Naive B cell (primary cell): ENCODE data around the gene FERMT3. TPM values are rescaled to one million over a fixed set of nuclear protein-coding genes. Genes with fewer than 3 reads are reported as not detected.

Experiments used
- ATAC-seq, 2 donors: fragments of 150-1000 bp; cut with Tn5 transposase; 2 replicates each; pipeline ENCODE4 v1.10.0; 2021; ENCODE audit warnings: low read depth in 2 of 2, mild to moderate bottlenecking in 2 of 2, moderate library complexity in 2 of 2
- DNase-seq: peaks from one replicate; pipeline ENCODE4 v3.0.0; 2022
- H3K27ac Mint-ChIP-seq, 6 donors: one replicate each; pipeline ENCODE4 v1.8.0; 2020 to 2022; ENCODE audit warnings: mild to moderate bottlenecking in 6 of 6, mixed read lengths in 6 of 6, moderate library complexity in 5 of 6, inconsistent platforms in 2 of 6
- H3K27me3 Mint-ChIP-seq, 3 donors: one replicate each; pipeline ENCODE4 v1.8.0; 2021 to 2022; ENCODE audit warnings: mixed read lengths in 3 of 3, mild to moderate bottlenecking in 1 of 3
- H3K36me3 Mint-ChIP-seq, 2 donors: one replicate each; pipeline ENCODE4 v1.8.0; 2020 to 2022; ENCODE audit warnings: mixed read lengths in 2 of 2, inconsistent platforms in 1 of 2, mild to moderate bottlenecking in 1 of 2
- H3K4me1 Mint-ChIP-seq, 3 donors: one replicate each; pipeline ENCODE4 v1.8.0; 2020 to 2022; ENCODE audit warnings: mixed read lengths in 3 of 3, inconsistent platforms in 1 of 3, mild to moderate bottlenecking in 1 of 3, moderate library complexity in 1 of 3
- H3K4me3 Mint-ChIP-seq, 8 donors: one replicate each; pipeline ENCODE4 v1.8.0; 2020 to 2022; ENCODE audit warnings: mild to moderate bottlenecking in 8 of 8, mixed read lengths in 8 of 8, moderate library complexity in 8 of 8, inconsistent platforms in 2 of 8
- H3K9me3 Mint-ChIP-seq, 7 donors: one replicate each; pipeline ENCODE4 v1.8.0; 2020 to 2022; ENCODE audit warnings: mixed read lengths in 7 of 7, mild to moderate bottlenecking in 5 of 7, inconsistent platforms in 2 of 7, moderate library complexity in 1 of 7
- polyA plus RNA-seq, 6 donors: library from polyadenylated mRNA; unstranded; fragments of 300-500 nt; fragmentation: Illumina TruSeq; gene quantifications; one replicate each; pipeline ENCODE4 v1.2.3, GENCODE V29; 2021; ENCODE audit warnings: low read depth in 6 of 6

FERMT3 gene
- polyA plus RNA-seq, 6 donors from 2014 or later, result 98.6 to 148 (median 118) TPM

DNA sequence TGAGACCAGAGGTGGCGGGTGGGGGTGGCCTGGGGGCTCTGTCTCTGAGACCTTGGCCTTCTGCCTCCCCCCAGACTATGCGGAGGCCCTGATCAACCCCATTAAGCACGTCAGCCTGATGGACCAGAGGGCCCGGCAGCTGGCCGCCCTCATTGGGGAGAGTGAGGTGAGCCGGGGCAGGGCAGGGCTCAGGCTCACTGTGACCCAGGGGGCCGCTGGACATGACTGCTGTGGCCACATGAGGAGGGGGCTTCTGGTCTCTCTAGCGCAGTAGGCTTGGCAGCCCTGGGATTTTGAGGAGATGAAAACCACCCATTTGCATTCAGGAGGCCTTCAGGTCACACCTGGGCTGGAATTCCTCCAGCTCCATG lies 57.4 kb downstream of the FERMT3 start:
- peaks cover 13 to 19% (median 13%) of the 10 kb centered on the region in 3 donors for H3K4me1 Mint-ChIP-seq
- no peaks in the 10 kb centered on the region for H3K27me3 Mint-ChIP-seq
- ATAC-seq, result no peak
- DNase-seq, result no peak
- no peaks in the 10 kb centered on the region for H3K9me3 Mint-ChIP-seq
- H3K27ac Mint-ChIP-seq, result no peak overlapping the region
- no peak overlapping the region for H3K4me3 Mint-ChIP-seq
- peaks cover 0 to 7% of the 10 kb centered on the region in 2 donors for H3K36me3 Mint-ChIP-seq

DNA sequence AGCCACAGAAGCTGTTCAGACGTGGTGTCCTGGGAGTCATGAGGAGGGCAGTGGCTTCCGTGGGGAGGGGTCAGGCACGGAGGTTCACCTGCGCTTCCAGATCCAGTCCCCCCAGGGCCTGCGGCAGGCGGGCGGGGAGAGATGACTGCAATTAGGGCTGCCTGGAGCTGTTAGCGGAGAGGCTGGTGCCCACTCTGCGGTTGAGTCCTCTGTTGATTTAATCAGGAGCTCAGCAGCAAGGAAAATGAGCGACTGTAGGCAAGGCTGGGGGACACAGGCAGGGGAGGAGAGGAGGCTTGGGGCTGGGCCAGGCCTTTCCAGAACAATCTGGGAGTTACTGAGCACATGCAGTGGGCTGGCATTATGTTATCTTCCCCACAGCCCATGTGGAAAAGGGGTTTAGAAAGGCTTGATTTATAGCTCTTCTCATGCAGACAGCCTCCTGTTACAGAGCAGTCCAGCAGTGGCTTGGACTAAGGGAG lies 57.9 kb downstream of the FERMT3 start:
- Mint-ChIP-seq H3K27ac (peak overlapping the region in 1 of 6 donors; percentile 59), H3K36me3 (peaks cover 0 to 5% of the 10 kb centered on the region in 2 donors), H3K9me3 (no peaks in the 10 kb centered on the region), H3K27me3 (no peaks in the 10 kb centered on the region), H3K4me1 (peaks cover 15 to 23% (median 17%) of the 10 kb centered on the region in 3 donors), H3K4me3 (no peak overlapping the region)
- no peak for DNase-seq
- no peak for ATAC-seq

DNA sequence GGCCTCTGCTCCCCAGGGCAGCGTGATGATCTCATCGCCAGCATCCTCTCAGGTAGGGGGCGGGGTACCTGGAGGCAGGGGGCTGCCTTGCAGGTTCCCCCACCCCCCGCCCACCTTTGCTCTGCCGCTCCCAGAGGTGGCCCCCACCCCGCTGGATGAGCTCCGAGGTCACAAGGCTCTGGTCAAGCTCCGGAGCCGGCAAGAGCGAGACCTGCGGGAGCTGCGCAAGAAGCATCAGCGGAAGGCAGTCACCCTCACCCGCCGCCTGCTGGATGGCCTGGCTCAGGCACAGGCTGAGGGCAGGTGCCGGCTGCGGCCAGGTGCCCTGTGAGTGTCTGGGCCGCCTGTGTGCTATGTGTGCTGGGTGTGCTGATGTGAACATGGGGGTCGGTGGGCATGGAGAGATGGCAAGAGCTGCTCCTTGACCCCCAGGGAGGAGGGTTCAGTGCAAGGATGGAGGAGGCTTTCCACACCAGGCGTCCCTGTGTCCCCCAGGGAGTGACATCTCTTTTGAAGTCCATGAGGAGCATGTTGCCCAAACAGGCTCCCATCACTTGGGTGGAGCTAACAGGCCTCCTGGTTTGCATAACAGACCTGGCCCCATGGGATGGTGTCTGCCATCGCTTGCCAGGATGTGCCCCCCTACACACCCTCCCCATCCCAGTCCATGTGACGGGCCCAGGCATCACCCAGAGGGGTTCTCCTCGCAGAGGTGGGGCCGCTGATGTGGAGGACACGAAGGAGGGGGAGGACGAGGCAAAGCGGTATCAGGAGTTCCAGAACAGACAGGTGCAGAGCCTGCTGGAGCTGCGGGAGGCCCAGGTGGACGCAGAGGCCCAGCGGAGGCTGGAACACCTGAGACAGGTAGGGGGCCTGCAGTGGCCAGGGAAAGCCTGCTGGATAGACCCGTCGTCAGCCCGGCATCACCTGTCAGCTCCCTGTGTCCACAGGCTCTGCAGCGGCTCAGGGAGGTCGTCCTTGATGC lies 58.9 kb downstream of the FERMT3 start:
- H3K4me1 Mint-ChIP-seq, result peaks cover 19 to 28% (median 22%) of the 10 kb centered on the region in 3 donors
- peak overlapping the region in 1 of 6 donors; percentile 36 for H3K27ac Mint-ChIP-seq
- no peaks in the 10 kb centered on the region for H3K27me3 Mint-ChIP-seq
- no peak for DNase-seq
- H3K9me3 Mint-ChIP-seq, result no peaks in the 10 kb centered on the region
- no peak for ATAC-seq
- peak overlapping the region in 1 of 8 donors; percentile 68 for H3K4me3 Mint-ChIP-seq
- H3K36me3 Mint-ChIP-seq, result no peaks in the 10 kb centered on the region

DNA sequence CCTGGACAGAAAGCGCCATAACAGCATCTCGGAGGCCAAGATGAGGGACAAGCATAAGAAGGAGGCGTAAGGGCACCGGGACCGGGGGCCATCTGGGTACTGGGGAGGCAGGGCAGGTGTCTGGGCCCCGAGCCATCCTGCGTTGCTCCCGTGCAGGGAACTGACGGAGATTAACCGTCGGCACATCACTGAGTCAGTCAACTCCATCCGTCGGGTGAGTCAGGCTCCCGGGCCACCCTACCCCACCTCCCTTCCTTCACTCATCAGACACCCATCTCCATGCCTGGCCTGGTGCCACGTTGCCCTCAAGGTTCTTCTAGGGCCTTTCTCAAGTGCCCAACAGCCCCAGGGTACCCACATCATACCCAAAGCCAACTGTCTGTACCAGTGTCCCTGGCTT lies 59.8 kb downstream of the FERMT3 start:
- Mint-ChIP-seq H3K9me3 (no peaks in the 10 kb centered on the region), H3K4me1 (peaks cover 19 to 29% (median 22%) of the 10 kb centered on the region in 3 donors), H3K27ac (peak overlapping the region in 1 of 6 donors; percentile 22), H3K36me3 (no peaks in the 10 kb centered on the region), H3K27me3 (no peaks in the 10 kb centered on the region), H3K4me3 (peak overlapping the region in 1 of 8 donors; percentile 68)
- ATAC-seq (no peak), DNase-seq (no peak)

DNA sequence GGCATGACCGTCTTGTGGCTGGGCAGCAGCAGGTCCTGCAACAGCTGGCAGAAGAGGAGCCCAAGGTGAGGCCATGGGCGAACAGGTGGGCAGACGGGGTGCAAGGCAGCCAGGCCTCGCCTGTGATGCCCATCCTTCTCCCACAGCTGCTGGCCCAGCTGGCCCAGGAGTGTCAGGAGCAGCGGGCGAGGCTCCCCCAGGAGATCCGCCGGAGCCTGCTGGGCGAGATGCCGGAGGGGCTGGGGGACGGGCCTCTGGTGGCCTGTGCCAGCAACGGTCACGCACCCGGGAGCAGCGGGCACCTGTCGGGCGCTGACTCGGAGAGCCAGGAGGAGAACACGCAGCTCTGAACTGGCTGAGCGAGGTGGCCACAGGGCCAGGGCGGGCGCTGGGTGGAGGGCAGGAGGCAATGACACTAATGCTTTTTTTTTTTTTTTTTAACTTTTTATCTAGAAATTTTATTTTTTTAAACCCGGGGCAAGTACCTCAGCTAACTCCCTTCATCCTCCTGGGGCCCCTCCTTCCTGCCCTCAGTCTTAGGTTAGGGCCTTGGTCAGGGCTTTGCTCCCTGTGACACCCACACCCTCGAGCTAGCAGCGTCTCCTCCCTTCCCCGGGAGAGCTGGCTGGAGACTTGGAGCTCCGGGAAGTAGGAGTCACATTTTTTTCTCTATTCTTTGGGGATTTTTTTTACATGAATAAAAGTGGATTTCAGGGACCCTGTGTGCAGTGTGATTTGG lies 60.9 kb downstream of the FERMT3 start:
- peaks cover 22 to 36% (median 24%) of the 10 kb centered on the region in 3 donors for H3K4me1 Mint-ChIP-seq

GRCh38 chr11:64268025-64268892 lies 61.7 kb downstream of the FERMT3 start:
- Mint-ChIP-seq H3K9me3 (no peaks in the 10 kb centered on the region), H3K27me3 (no peaks in the 10 kb centered on the region), H3K36me3 (no peaks in the 10 kb centered on the region), H3K4me3 (peak overlapping the region; percentile 94 to 98 (median 98)), H3K27ac (peak overlapping the region; percentile 57 to 99 (median 96)), H3K4me1 (peaks cover 18 to 36% (median 24%) of the 10 kb centered on the region in 3 donors)
- DNase-seq (no peak), ATAC-seq (no peak)

More for the DNA sequence above, 60.9 kb downstream of the FERMT3 start:
- no peaks in the 10 kb centered on the region for H3K9me3 Mint-ChIP-seq
- peak overlapping the region in 6 of 8 donors; percentile 39 to 97 (median 66) for H3K4me3 Mint-ChIP-seq
- H3K27ac Mint-ChIP-seq, result peak overlapping the region in 1 of 6 donors; percentile 95
- no peaks in the 10 kb centered on the region for H3K27me3 Mint-ChIP-seq
- ATAC-seq (no peak), DNase-seq (no peak)
- H3K36me3 Mint-ChIP-seq, result no peaks in the 10 kb centered on the region

DNA sequence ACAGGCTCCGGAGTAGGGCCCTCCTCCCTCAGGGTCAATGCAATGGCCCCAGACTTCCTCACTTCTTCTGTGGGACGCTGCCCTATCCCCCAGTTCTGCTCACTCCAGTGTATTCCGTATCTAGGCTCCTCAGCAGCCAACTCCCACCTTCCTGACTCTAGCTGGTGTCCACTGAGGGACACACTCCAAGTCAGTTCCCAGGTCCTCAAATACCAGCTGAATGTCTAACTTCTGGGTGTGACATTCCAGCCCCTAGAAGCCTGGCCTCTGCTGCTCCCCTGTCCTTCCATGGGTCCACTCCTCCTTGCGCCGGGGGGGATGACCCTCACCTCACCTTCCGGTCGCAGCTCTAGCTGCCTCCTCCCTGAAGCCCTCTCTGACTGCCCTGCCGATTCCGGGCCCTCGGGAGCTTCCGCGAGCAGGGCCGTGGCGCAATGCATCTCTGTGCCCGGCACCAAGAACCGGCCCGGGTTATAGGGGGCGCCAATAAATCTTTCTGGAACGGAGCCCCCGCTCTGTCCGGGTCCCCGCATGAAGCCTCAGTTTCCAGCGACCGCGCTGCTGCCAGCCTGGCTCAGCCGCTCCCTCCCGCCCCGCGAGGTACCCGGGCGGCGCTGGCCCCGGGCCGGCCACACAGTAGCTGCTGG lies 62.5 kb downstream of the FERMT3 start:
- DNase-seq, result no peak
- H3K4me3 Mint-ChIP-seq, result peak overlapping the region; percentile 94 to 98 (median 98)

DNA sequence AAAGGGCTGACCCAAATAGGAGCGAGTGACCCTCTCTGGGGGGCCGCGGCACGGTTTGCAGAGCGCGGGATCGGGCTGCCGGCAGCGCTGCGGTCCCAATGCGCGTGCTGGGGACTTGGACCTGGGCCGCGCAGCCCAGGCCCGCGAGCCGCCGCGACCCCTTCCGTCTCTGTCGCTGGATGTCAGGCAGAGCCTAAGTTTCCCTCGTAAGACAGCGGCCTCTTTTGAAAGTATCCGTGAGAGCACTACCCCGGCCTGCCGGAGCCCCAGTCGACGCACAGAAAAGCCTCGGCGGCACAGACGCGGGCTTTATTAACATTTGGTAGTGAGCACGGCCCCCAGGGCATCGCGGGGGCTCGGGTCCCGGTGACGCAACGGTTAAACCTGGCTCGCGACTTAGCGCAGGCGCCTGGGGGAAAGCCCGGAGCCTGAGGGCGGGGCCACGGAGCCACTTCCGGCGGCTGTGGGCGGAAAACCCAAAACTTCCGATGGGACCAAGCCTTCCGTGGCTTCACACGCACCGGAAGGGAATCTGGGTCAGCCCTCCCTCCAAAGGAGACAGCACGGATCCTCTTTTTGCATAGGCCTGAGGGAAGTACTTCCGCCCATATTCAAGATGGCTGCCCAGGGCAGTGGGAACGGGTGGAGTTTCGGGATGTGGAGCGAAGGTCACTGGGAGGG lies 63.2 kb downstream of the FERMT3 start:
- ATAC-seq, result peak; percentile 68 to 70
- H3K9me3 Mint-ChIP-seq, result no peaks in the 10 kb centered on the region
- H3K36me3 Mint-ChIP-seq, result no peaks in the 10 kb centered on the region
- peak overlapping the region; percentile 95 to 99 (median 98) for H3K27ac Mint-ChIP-seq
- peak; percentile 97 for DNase-seq
- H3K4me1 Mint-ChIP-seq, result peaks cover 18 to 36% (median 24%) of the 10 kb centered on the region in 3 donors
- H3K4me3 Mint-ChIP-seq, result peak overlapping the region; percentile 94 to 98 (median 98)
- H3K27me3 Mint-ChIP-seq, result no peaks in the 10 kb centered on the region

More for the DNA sequence above, 62.5 kb downstream of the FERMT3 start:
- Mint-ChIP-seq H3K9me3 (no peaks in the 10 kb centered on the region), H3K27ac (peak overlapping the region in 5 of 6 donors; percentile 57 to 99 (median 96)), H3K36me3 (no peaks in the 10 kb centered on the region), H3K4me1 (peaks cover 18 to 36% (median 24%) of the 10 kb centered on the region in 3 donors), H3K27me3 (no peaks in the 10 kb centered on the region)
- ATAC-seq, result peak in 1 of 2 donors; percentile 3

Other genes with a start within 250 kb of the FERMT3 start
- 100 to 1,000 TPM; 244 to 345 (median 285) TPM for gene COX8A, start 232.1 kb upstream of the FERMT3 start, polyA plus RNA-seq
- gene OTUB1, start 220.3 kb upstream of the FERMT3 start, polyA plus RNA-seq, result 100 to 1,000 TPM; 101 to 151 (median 113) TPM
- gene FLRT1, start 170.8 kb upstream of the FERMT3 start, polyA plus RNA-seq, result not detected
- 1 to 10 TPM; 1.5 to 7.0 (median 3.2) TPM for gene MACROD1, start 40.6 kb upstream of the FERMT3 start, polyA plus RNA-seq
- 10 to 100 TPM; 26.3 to 92.4 (median 63.3) TPM for gene STIP1, start 20.6 kb upstream of the FERMT3 start, polyA plus RNA-seq
- 10 to 100 TPM; 60.7 to 97.6 (median 86.0) TPM for gene TRPT1, start 19.5 kb downstream of the FERMT3 start, polyA plus RNA-seq
- gene NUDT22, start 19.6 kb downstream of the FERMT3 start, polyA plus RNA-seq, result 10 to 100 TPM; 43.6 to 96.6 (median 62.6) TPM
- 10 to 100 TPM; 41.9 to 66.6 (median 50.5) TPM for gene DNAJC4, start 23.8 kb downstream of the FERMT3 start, polyA plus RNA-seq
- gene VEGFB, start 27.9 kb downstream of the FERMT3 start, polyA plus RNA-seq, result 10 to 100 TPM; 10.9 to 33.7 (median 28.1) TPM
- gene FKBP2, start 34.4 kb downstream of the FERMT3 start, polyA plus RNA-seq, result 10 to 100 TPM; 65.3 to 94.8 (median 79.8) TPM
- 10 to 100 TPM; 21.2 to 49.9 (median 40.3) TPM for gene PPP1R14B, start 40.2 kb downstream of the FERMT3 start, polyA plus RNA-seq
- under 1 TPM in 5 of 6 donors, not detected in 1; 0.12 to 0.55 (median 0.21) TPM for gene PLCB3, start 44.8 kb downstream of the FERMT3 start, polyA plus RNA-seq
- gene BAD, start 77.9 kb downstream of the FERMT3 start, polyA plus RNA-seq, result 10 to 100 TPM; 45.5 to 72.8 (median 52.8) TPM
- 10 to 100 TPM; 17.3 to 35.5 (median 21.0) TPM for gene GPR137, start 79.1 kb downstream of the FERMT3 start, polyA plus RNA-seq
- gene KCNK4, start 84.6 kb downstream of the FERMT3 start, polyA plus RNA-seq, result not detected
- not detected for gene CATSPERZ, start 93.6 kb downstream of the FERMT3 start, polyA plus RNA-seq
- 1 to 10 TPM; 3.4 to 8.5 (median 6.5) TPM for gene ESRRA, start 98.8 kb downstream of the FERMT3 start, polyA plus RNA-seq
- gene TRMT112, start 110.8 kb downstream of the FERMT3 start, polyA plus RNA-seq, result 100 to 1,000 TPM; 445 to 606 (median 521) TPM
- 100 to 1,000 TPM; 229 to 385 (median 248) TPM for gene PRDX5, start 111.4 kb downstream of the FERMT3 start, polyA plus RNA-seq
- gene CCDC88B, start 133.5 kb downstream of the FERMT3 start, polyA plus RNA-seq, result 10 to 100 TPM in 5 of 6 donors, 1 to 10 TPM in 1; 9.3 to 73.0 (median 19.4) TPM
- gene RPS6KA4, start 152.4 kb downstream of the FERMT3 start, polyA plus RNA-seq, result 1 to 10 TPM; 1.1 to 8.3 (median 4.8) TPM